A673 (cell line): ENCODE measurements around the gene DIP2C.

Source experiments
- CTCF ChIP-seq: fragments of 300-800, 200-600 bp; sonication (generic); conservative IDR thresholded peaks from 2 replicates; pipeline ENCODE4 v1.5.1; 2017; ENCODE audit warnings: low read depth, mild to moderate bottlenecking, antibody characterized with exemption, low read length, moderate library complexity, mixed read lengths
- EZH2 ChIP-seq: fragments of 200-600 bp; sonication (generic); IDR thresholded peaks from 2 replicates; pipeline ENCODE4 v1.6.1; 2017; ENCODE audit warnings: borderline replicate concordance, low read depth, mild to moderate bottlenecking, mixed read lengths, antibody characterized with exemption, low read length; ENCODE audit not compliant: poor library complexity, severe bottlenecking

GRCh38 chr10:409408-410040 is 279.9 kb downstream of the DIP2C start:
- no peak for TF ChIP-seq CTCF
- no peak for TF ChIP-seq EZH2
